ENCODE data around the gene SF3B5.
"Not testable (repeated sequence)": the region's sequence is repeated elsewhere in the genome, so short reads cannot be mapped to it uniquely, and the experiment has no call there.

The SF3B5 gene

GRCh38 chr6:144047688-144048087, 47.7 kb downstream of the SF3B5 start:
- H3K4me1 Mint-ChIP-seq = no peaks in the 10 kb centered on the region
- no peak overlapping the region for H3K27ac Mint-ChIP-seq
- DNase-seq = no peak
- peaks cover 7% of the 10 kb centered on the region for H3K27me3 Mint-ChIP-seq (ENCODE audit: low read depth, poor library complexity)
- no peak for TF ChIP-seq CTCF (IDR thresholded peaks at IDR 0.05)
- peaks cover 6% of the 10 kb centered on the region for H3K36me3 Mint-ChIP-seq (ENCODE audit: low read depth)
- H3K9me3 Mint-ChIP-seq = peaks cover 43% of the 10 kb centered on the region
- no peak overlapping the region for H3K4me3 Mint-ChIP-seq

- peaks cover 50% of the 10 kb centered on the region for H3K9me3 Mint-ChIP-seq
- H3K4me1 Mint-ChIP-seq; H3K36me3 Mint-ChIP-seq (ENCODE audit: low read depth); H3K4me3 Mint-ChIP-seq; H3K27ac Mint-ChIP-seq; H3K27me3 Mint-ChIP-seq (ENCODE audit: low read depth, poor library complexity); DNase-seq: not testable (repeated sequence)
Measured at GRCh38 chr6:144046672-144047071, 48.7 kb downstream of the SF3B5 start.

GRCh38 chr6:144044989-144045388, 50.4 kb downstream of the SF3B5 start:
- H3K4me1 Mint-ChIP-seq; H3K27me3 Mint-ChIP-seq (ENCODE audit: low read depth, poor library complexity); DNase-seq; H3K4me3 Mint-ChIP-seq; H3K27ac Mint-ChIP-seq; H3K36me3 Mint-ChIP-seq (ENCODE audit: low read depth): not testable (repeated sequence)
- H3K9me3 Mint-ChIP-seq = peaks cover 48% of the 10 kb centered on the region

Data from nephron progenitor cell (in vitro differentiated cells).